ENCODE measurements around the gene RAP1B.
A peak's percentile ranks its signal among the peaks of the same experiment; 100 is the strongest.
"Not testable (repeated sequence)": the region's sequence is repeated elsewhere in the genome, so short reads cannot be mapped to it uniquely, and the experiment has no call there.

The RAP1B gene

DNA sequence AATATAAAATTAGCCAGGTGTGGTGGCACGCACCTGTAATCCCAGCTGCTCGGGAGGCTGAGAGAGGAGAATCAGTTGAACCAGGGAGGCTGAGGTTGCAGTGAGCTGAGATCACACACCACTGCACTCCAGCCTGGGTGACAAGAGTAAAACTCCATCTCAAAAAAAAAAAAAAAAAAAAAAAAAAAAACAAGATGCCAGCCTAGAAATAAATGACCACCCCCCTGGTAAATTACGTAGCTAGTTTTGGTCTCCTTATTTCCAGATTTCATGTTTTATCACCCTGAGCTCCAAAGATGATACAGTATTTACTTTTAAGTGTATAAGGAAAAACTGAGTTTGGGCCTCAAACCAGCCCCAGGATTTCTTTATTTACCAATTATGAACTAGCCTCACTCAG, 26.7 kb downstream of the RAP1B start:
- not testable (repeated sequence) for DNase-seq

- no peak for DNase-seq
Measured at GRCh38 chr12:68638171-68638570, 27.5 kb downstream of the RAP1B start.

GRCh38 chr12:68638721-68639395, 28.2 kb downstream of the RAP1B start:
- no peak for DNase-seq

- no peak for DNase-seq
Measured at GRCh38 chr12:68639396-68639767, 28.7 kb downstream of the RAP1B start.

- no peak for DNase-seq
Measured at GRCh38 chr12:68641138-68641537, 30.4 kb downstream of the RAP1B start.

- no peak for DNase-seq
Measured at GRCh38 chr12:68646484-68646883, 35.8 kb downstream of the RAP1B start.

- DNase-seq, result no peak
Measured at GRCh38 chr12:68647507-68647906, 36.8 kb downstream of the RAP1B start.

GRCh38 chr12:68648179-68648578, 37.5 kb downstream of the RAP1B start:
- DNase-seq, result no peak

DNA sequence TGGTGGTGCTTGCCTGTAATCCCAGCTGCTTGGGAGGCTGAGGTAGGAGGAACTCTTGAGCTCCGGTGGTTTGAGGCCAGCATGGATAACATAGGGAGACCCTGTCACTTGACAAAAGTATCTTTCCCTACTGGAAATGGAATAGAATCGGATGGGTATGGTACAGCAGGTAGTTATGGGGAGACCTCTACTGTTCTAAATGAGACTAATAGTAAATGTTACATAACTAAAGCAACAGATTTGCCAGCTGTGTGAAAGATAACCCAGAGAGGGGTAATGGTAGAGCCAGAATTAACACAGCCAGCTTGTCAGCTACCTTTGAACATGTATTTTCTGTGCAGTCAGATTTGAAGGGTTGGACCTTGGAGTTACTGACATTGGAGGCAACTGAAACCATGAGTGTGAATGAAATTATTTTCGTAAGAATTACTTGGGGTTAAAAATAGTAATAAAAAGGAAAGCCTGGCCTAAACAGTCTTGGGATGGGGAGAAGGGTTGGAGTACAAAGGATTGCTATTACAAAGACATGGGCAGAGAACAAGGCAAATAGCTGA, 54.4 kb downstream of the RAP1B start:
- DNase-seq, result peak; percentile 7

GRCh38 chr12:68667291-68667690, 56.6 kb downstream of the RAP1B start:
- DNase-seq, result no peak

- DNase-seq, result peak; percentile 88
Measured at GRCh38 chr12:68667896-68668295, 57.2 kb downstream of the RAP1B start.

GRCh38 chr12:68671179-68671578, 60.5 kb downstream of the RAP1B start:
- no peak for DNase-seq

DNA sequence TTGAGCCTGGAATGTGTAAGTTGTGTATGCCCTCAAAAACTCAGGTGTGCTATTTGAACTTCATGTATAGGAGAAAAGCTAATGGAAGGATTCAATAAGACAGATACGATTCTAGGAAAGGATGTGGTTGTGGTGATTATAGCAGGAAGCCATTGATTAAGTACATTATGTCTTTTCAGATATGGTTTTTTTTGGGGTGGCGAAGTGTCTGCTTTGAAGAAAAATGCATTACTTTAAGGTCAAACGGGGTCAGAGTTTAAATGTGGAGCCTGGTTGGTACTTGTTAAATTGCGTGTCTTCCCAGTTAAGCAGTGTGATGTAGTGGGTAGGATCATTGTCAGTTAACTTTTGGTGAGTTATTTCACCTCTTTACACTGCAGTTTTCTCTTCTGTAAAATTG, 63.1 kb downstream of the RAP1B start:
- no peak for DNase-seq

GRCh38 chr12:68674376-68674775, 63.7 kb downstream of the RAP1B start:
- no peak for DNase-seq

- peak; percentile 17 for DNase-seq
Measured at GRCh38 chr12:68675101-68675842, 64.6 kb downstream of the RAP1B start.

DNA sequence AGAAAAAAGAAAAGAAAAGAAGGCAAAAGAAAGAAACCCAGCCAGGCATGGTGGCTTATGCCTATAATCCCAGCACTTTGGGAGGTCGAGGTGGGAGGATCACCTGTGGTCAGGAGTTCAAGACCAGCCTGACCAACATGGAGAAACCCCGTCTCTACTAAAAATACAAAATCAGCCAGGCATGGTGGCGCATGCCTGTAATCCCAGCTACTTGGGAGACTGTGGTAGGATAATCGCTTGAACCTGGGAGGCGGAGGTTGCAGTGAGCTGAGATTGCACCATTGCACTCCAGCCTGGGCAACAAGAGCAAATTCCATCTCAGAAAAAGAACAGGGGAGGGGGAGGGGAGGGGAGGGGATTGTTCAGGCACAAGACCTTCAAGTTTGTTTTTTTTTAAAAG, 66.2 kb downstream of the RAP1B start:
- not testable (repeated sequence) for DNase-seq

GRCh38 chr12:68686262-68686594, 75.5 kb downstream of the RAP1B start:
- DNase-seq, result no peak

GRCh38 chr12:68686595-68687521, 76.2 kb downstream of the RAP1B start, which contains the start of gene NUP107:
NUP107 (plus strand) TSS chr12:68686978; CDS start chr12:68687066, 88 bp downstream.
- peak; percentile 97 for DNase-seq

DNA sequence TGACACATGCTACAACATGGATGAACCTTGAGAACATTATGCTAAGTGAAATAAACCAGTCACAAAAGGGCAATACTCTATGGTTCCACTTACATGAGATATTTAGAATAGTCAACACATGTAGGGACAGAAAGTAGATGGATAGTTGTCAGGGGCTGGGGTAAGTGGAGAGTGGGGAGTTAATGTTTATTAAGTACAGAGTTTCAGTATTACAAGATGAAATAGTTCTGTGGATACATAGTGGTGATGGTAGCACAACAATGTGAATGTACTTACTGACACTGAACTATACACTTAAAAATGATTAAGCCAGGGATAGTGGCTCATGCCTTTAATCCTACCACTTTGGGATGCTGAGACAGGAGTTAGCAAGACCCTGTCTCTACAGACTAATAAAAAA, 84.8 kb downstream of the RAP1B start:
- DNase-seq, result no peak

- DNase-seq, result peak; percentile 28
Measured at GRCh38 chr12:68699486-68699885, 88.8 kb downstream of the RAP1B start.
